IMR-90 (cell line): ENCODE data around the gene DYRK1A.

Experiments
- CTCF ChIP-seq: conservative IDR thresholded peaks from 2 replicates; pipeline ENCODE4 v1.5.1; 2012; ENCODE audit warnings: mild to moderate bottlenecking, low read depth, low read length, improper control_type of control experiment
- MAZ ChIP-seq: IDR thresholded peaks from 2 replicates; pipeline ENCODE4 v1.6.1; 2012; ENCODE audit warnings: low read depth, mild to moderate bottlenecking, low read length, improper control_type of control experiment, moderate library complexity, borderline replicate concordance
- POLR2A ChIP-seq: IDR thresholded peaks from 2 replicates; pipeline ENCODE4 v1.6.1; 2012; ENCODE audit warnings: mild to moderate bottlenecking, low read depth, low read length

GRCh38 chr21:37389456-37389855 lies 22.9 kb downstream of the DYRK1A start:
- TF ChIP-seq POLR2A (no peak), CTCF (no peak), MAZ (no peak)
